Measurements from ENCODE around the gene FRS2.

- TF ChIP-seq CTCF (conservative IDR thresholded peaks at IDR 0.05) (no peak), EZH2 (IDR thresholded peaks at IDR 0.05; ENCODE audit: low read depth) (no peak)
Measured at GRCh38 chr12:69523433-69524330, 53.5 kb downstream of the FRS2 start.

All from PC-9 (cell line).